GM18951 (cell line): ENCODE data around the gene ALOX5.
"Not testable (repeated sequence)": the region's sequence is repeated elsewhere in the genome, so short reads cannot be mapped to it uniquely, and the experiment has no call there.

ENCODE experiments used
- POLR2A ChIP-seq: IDR thresholded peaks from 4 replicates; pipeline ENCODE4 v1.6.1; 2011; ENCODE audit warnings: mild to moderate bottlenecking; ENCODE audit not compliant: insufficient read length, insufficient read depth; ENCODE audit errors: extremely low read depth
- in situ Hi-C: fragments of 300-500 bp; cut with MboI; formaldehyde crosslinking; loops from one replicate; pipeline ENCODE4 v1.12.0; 2022; ENCODE audit warnings: low sequenced_read_pairs, mixed read lengths, inconsistent platforms; ENCODE audit not compliant: unreplicated experiment

The ALOX5 gene

DNA sequence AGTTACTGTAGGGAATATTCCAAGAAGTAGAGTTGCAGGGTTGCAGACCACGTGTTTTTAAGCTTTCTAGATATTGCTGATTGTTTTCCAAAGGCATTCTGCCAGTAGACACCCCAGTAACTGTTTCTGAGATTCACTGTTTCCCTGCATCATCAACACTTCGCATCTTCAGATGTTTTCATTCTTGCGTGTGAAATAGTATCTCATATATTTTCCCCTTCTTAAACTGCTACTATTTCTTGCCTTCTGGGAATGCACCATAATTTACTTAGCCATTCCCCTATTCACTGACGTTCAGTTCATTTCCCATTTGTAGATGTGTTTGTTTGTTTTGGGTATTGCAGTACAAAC lies 30.7 kb downstream of the ALOX5 start:
- in situ Hi-C loops, result no loop called here
- no peak for TF ChIP-seq POLR2A

- TF ChIP-seq POLR2A, result no peak
- in situ Hi-C loops, result no loop called here
Observed at GRCh38 chr10:45407542-45407941, 33.5 kb downstream of the ALOX5 start.

GRCh38 chr10:45408421-45409319 lies 34.7 kb downstream of the ALOX5 start:
- TF ChIP-seq POLR2A, result no peak
- in situ Hi-C loops, result no loop called here

- in situ Hi-C loops, result not testable (repeated sequence)
Observed at GRCh38 chr10:45409347-45409746, 35.3 kb downstream of the ALOX5 start.

- TF ChIP-seq POLR2A, result no peak
- in situ Hi-C loops, result no loop called here
Observed at GRCh38 chr10:45409782-45410181, 35.8 kb downstream of the ALOX5 start.

DNA sequence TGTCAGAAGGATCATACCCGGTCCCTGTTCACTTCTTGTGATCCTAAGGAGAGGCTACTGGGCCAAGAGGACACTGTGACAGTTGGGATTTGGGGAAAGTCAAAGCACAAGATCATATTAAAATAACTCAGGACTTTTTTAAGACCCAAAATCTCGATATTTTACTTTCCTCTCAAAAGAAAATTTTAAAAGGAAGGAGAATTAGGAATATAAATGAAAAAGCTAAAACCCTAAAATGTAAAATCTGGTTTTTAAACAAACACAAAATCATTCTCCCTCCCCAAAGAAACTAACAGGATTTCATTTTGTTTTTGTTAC lies 36.4 kb downstream of the ALOX5 start:
- in situ Hi-C loops, result no loop called here
- TF ChIP-seq POLR2A, result no peak

DNA sequence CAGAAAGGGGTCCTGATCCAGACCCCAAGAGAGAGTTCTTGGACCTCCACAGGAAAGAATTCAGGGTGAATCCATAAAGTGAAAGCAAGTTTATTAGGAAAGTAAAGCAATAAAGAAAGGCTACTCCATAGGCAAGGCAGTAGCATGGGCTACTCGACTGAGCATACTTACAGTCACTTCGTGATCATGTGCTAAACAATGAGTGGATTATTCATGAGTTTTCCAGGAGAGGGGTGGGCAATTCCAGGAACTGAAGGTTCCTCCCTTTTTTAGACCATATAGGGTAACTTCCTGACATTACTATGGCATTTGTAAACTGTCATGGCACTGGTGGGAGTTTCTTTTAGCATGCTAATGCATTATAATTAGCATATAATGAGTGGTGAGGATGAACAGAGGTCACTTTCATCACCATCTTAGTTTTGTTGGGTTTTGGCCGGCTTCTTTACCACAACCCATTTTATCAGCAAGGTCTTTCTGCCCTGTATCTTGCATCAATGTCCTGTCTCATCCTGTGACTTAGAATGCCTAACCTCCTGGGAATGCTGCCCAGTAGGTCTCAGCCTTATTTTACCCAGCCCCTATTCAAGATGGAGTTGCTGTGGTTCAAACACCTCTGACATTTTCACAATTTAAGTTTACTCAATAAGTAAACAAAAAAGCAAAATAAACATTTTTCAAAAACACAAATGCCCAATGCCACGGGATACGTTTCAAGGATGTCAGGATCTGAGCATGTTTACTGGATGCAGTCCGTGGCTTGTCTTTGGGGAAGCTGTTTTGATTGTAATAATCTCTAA lies 37.0 kb downstream of the ALOX5 start:
- no peak for TF ChIP-seq POLR2A
- in situ Hi-C loops, result no loop called here

DNA sequence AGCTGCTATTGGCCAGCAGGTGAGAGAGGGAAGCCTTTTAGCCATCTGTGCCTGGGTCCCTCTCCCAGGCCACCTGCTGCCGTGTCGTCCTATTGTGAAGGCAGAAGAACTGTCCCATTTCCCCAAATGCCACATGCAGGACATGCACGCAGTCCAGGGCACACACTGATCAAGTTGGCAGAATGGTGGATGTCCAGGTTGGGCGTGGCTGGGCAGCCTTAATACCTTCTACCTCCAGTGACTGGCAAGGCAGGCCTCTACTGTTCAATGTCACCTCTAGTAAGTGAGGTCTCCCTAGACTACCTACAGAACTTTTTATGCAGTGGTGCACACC lies 37.6 kb downstream of the ALOX5 start:
- in situ Hi-C loops, result no loop called here
- TF ChIP-seq POLR2A, result no peak

DNA sequence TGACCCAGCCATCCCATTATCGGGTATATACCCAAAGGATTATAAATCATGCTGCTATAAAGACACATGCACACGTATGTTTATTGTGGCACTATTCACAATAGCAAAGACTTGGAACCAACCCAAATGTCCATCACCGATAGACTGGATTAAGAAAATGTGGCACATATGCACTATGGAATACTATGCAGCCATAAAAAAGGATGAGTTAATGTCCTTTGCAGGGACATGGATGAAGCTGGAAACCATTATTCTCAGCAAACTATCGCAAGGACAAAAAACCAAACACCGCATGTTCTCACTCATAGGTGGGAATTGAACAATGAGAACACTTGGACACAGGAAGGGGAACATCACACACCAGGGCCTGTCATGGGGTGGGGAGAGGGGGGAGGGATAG lies 41.0 kb downstream of the ALOX5 start:
- in situ Hi-C loops, result not testable (repeated sequence)

DNA sequence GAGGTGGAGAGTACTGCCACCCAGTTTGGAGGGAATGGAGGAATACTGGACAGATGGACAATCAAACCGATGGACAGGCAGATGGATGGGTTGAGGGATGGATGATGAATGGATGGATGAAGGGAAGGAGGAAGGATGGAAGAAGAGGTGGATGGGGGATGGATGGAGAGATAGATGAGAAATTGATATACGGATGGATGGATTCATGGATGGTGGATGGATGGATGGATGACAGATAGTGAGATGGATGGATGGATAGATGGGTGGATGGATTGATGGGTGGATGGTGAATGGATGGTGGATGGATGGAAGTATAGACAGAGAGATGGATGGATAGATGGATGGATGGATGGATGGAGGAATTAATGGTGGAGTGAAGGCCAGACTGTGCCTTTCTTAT lies 42.6 kb downstream of the ALOX5 start:
- in situ Hi-C loops, result no loop called here
- no peak for TF ChIP-seq POLR2A

GRCh38 chr10:45417746-45418145 lies 43.7 kb downstream of the ALOX5 start:
- no peak for TF ChIP-seq POLR2A
- in situ Hi-C loops, result no loop called here

- in situ Hi-C loops, result no loop called here
- no peak for TF ChIP-seq POLR2A
Observed at GRCh38 chr10:45418417-45418848, 44.4 kb downstream of the ALOX5 start.

- peak; percentile 86 for TF ChIP-seq POLR2A
- in situ Hi-C loops, result no loop called here
Observed at GRCh38 chr10:45418849-45419675, 45.0 kb downstream of the ALOX5 start.

DNA sequence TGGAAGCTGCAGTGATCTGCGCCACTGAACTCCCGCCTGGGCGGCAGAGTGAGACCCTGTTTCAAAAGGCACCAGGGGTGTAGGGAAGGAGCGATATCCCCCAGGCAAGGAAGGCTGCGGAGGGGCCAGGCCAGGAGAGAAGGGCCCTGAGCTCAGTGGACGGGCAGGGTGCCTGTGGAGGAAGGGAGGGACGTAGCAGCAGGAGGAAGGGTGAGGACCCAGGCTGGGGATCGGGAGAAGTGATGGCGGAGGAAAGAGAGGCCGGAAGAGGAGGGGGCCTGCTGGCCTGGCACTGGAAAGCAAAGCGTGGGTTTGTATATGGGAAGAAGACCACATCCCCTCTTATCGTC lies 45.6 kb downstream of the ALOX5 start:
- in situ Hi-C loops, result no loop called here
- TF ChIP-seq POLR2A, result no peak
